Muscle layer of duodenum (tissue), 2 donors: ENCODE data around the gene TNP2.
A peak's percentile ranks its signal among the peaks of the same experiment; 100 is the strongest.

Source experiments
- H3K27ac ChIP-seq: one replicate; pipeline ENCODE4 v1.7.0; 2013; ENCODE audit warnings: mild to moderate bottlenecking, low read length
- H3K27me3 ChIP-seq: one replicate; pipeline ENCODE4 v1.7.0; 2013; ENCODE audit warnings: low read depth, mild to moderate bottlenecking, control low read depth, low read length
- H3K36me3 ChIP-seq, 2 donors: one replicate each; pipeline ENCODE4 v1.7.0; 2013; ENCODE audit warnings: low read length in 2 of 2, control low read depth in 1 of 2, mild to moderate bottlenecking in 1 of 2; ENCODE audit not compliant: insufficient read depth in 2 of 2, control insufficient read depth in 1 of 2
- H3K4me1 ChIP-seq, 2 donors: one replicate each; pipeline ENCODE4 v1.7.0; 2013; ENCODE audit warnings: low read length in 2 of 2, mild to moderate bottlenecking in 2 of 2, control low read depth in 1 of 2, moderate library complexity in 1 of 2; ENCODE audit not compliant: insufficient read depth in 2 of 2, control insufficient read depth in 1 of 2
- H3K4me3 ChIP-seq, 2 donors: one replicate each; pipeline ENCODE4 v1.7.0; 2013; ENCODE audit warnings: low read length in 2 of 2, low read depth in 1 of 2, mild to moderate bottlenecking in 1 of 2
- H3K9me3 ChIP-seq, 2 donors: one replicate each; pipeline ENCODE4 v1.7.0; 2013; ENCODE audit warnings: low read length in 2 of 2, control low read depth in 1 of 2, mild to moderate bottlenecking in 1 of 2; ENCODE audit not compliant: control insufficient read depth in 1 of 2
- donor health status: healthy.

The TNP2 gene

DNA sequence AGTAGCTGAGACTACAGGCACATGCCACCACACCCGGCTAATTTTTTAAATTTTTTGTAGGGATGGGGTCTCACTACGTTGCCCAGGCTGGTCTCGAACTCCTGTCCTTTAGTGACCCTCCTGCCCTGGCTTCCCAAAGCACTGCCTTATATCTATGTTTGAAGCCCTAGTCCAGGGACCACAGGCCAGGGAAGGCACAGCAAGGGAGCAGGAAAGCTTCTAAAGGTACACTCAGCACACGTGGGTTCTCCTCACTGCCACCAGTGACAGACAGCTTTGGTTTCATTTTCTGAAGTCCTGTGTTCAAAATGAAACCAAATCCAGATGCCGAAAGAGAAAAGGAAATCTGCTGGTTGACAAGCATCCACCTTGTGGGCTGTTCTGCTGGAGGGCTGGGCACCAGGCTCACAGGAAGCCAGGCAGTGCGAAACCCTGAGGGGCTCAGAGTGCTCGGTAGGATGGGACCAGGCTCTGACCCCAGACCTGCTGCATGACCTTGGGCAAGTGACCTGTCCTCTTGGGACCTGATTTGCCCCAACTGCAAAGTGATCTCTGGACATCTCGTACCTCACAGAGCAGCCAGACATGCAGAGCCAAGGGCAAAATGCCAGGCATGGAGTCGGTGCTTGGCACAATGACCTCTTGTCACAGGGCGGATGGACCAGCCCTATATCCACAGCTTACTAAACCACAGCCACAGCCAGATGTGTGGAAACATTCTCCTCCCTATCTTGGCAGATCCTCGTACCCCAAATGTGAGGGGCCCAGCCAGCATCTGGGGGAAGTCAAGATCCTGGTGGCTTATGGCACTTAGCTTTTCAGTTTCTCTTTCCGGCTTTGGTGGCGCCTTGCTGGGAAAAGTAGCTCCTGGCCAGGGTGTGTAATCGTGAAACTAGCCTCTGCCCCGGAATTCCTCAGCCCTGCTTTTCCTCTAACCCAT lies 10.3 kb downstream of the TNP2 start:
- no peaks in the 10 kb centered on the region for H3K36me3 ChIP-seq
- no peaks in the 10 kb centered on the region for H3K27me3 ChIP-seq
- H3K9me3 ChIP-seq = no peaks in the 10 kb centered on the region
- H3K4me1 ChIP-seq = peaks cover 6 to 21% of the 10 kb centered on the region in 2 donors
- peak overlapping the region; percentile 6 to 42 for H3K4me3 ChIP-seq
- no peak overlapping the region for H3K27ac ChIP-seq

DNA sequence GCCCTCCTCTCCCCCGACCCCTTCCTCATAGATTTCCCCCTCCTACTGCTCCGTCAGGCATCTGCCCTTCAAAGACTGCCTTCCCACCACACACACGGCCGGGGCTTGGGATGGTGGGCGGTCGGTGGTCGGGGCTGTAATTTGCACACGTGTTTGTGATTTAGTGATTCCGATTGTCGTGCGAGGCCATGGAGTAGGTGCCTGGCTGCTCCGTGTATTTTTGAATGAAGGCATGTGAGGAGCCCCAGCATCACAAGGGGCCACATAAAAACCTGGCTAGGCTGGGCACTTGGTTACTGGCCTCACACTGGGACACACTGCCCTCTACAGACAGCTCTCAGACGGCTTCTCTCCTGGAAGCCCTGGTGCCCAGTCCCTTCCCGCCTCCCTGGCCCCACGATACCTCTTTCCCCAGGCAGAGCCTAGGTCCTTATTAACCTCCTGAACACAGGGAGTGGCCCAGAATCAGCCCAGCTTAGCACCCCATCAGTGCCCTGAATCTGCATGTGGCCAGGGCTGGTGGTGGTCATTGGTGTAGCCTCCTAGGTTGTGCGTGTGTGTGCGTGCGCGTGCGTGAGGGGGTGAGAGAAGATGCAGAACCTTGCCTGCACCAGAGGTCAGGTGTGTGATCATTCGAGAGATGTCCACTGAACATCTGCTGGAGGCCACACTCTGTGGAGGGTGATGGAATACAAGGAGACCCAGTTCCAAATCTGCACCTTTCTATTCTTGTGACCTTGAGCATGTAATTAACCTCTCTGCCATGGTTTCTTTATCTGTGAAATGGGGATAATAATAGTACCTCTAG lies 11.8 kb downstream of the TNP2 start:
- H3K27ac ChIP-seq = peak overlapping the region; percentile 41
- H3K36me3 ChIP-seq = no peaks in the 10 kb centered on the region
- peak overlapping the region; percentile 68 to 81 for H3K4me3 ChIP-seq
- no peaks in the 10 kb centered on the region for H3K9me3 ChIP-seq
- no peaks in the 10 kb centered on the region for H3K27me3 ChIP-seq
- peaks cover 6 to 21% of the 10 kb centered on the region in 2 donors for H3K4me1 ChIP-seq

DNA sequence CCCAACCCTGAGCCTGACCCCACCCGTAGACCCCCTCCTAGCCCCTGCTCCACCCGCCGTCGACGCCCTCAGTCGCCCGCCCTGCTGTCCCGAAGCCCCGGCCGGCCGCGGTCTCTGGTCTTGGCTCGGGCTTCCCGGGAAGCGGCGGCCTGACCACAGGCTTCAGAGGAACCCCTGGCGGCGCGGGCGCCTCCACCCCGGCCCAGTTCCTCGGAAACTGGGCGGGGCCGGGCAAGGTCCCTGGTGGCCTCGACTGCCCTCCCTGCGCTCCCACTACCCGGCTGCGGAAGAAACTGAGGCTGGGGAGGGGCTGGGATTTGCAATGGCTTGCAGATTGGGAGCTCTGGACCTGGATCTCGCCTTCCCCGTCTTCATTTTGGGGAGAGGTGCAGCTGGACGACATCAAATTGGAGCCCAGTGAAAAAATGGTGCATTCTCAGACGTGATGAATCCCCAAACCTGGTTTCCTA lies 12.4 kb downstream of the TNP2 start:
- H3K9me3 ChIP-seq = no peaks in the 10 kb centered on the region
- H3K4me3 ChIP-seq = peak overlapping the region; percentile 68 to 81
- H3K4me1 ChIP-seq = peaks cover 6 to 21% of the 10 kb centered on the region in 2 donors

DNA sequence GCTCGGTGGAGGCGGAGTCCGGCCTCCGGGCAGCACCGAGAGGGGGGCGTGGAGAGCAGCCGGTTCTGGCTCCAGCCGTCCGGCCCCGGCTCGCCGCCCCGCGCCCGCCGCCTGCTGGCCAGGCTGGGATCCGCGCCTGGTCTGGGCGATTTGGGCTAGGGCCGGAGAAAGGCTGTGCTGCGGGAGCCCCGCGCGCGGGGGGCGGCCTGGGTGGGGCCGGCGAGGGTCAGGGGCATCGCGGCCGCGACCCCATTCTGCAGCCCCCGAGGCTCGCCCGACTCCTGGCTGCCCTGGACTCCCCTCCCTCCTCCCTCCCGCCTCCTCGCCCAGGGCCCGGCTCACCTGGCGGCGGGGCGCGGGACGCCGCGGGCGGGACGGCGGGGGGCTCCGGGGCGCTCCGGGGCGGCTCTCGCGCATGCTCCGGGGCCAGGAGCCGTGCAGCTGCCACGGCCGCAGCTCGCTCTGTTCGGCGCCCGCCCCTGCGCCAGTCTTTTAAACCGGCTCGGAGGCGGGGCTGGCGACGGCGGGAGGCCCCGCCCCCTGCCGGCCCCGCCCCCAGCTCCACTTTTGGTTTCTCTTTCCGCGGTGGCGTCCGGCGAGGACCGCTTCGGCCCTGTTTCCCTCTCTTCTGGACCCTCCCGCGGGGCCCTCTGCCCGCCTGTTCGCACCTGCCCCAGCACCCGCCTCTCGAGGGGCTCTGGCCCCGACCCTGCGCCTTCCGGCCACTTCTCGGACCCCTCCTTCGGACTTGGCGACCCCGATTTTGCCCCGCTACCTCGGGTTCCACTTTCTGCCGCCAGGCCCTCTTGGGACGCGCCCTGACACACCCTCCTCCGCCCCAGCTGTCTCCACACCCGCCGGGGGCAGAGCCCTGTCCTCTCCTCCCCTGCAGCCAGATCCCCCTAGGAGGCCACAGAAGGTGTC lies 13.1 kb downstream of the TNP2 start, which contains the start of gene SOCS1:
TSS of gene SOCS1 (minus strand) at position 468 of the 924 bp plus-strand sequence. CDS start 726 bp downstream, outside the sequence.
- no peaks in the 10 kb centered on the region for H3K9me3 ChIP-seq
- peak within 1 kb of the TSS; percentile 68 to 81 for H3K4me3 ChIP-seq
- no peaks in the 10 kb centered on the region for H3K36me3 ChIP-seq
- peak within 1 kb of the TSS; percentile 86 for H3K27ac ChIP-seq
- no peaks in the 10 kb centered on the region for H3K27me3 ChIP-seq
- peaks cover 6 to 21% of the 10 kb centered on the region in 2 donors for H3K4me1 ChIP-seq

More for the DNA sequence above, 12.4 kb downstream of the TNP2 start:
- peak overlapping the region; percentile 86 for H3K27ac ChIP-seq
- H3K36me3 ChIP-seq = no peaks in the 10 kb centered on the region
- H3K27me3 ChIP-seq = no peaks in the 10 kb centered on the region

DNA sequence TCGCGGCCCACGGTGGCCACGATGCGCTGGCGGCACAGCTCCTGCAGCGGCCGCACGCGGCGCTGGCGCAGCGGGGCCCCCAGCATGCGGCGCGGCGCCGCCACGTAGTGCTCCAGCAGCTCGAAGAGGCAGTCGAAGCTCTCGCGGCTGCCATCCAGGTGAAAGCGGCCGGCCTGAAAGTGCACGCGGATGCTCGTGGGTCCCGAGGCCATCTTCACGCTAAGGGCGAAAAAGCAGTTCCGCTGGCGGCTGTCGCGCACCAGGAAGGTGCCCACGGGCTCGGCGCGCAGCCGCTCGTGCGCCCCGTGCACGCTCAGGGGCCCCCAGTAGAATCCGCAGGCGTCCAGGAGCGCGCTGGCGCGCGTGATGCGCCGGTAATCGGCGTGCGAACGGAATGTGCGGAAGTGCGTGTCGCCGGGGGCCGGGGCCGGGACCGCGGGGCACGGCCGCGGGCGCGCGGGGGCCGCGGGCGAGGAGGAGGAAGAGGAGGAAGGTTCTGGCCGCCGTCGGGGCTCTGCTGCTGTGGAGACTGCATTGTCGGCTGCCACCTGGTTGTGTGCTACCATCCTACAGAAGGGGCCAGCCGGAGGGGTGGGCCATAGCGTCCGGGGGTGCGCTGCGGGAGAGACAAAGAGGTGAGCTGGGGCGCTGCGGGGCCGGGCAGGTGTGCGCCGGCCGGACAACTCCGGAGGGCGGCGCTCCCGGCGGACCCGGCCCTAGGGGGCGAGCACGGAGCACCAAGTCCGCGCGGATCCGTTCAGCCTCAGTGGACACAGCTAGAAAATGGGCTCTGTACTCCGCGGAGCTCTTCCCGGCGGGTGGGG lies 14.0 kb downstream of the TNP2 start:
- H3K4me3 ChIP-seq = peak overlapping the region; percentile 52 to 81
- H3K27ac ChIP-seq = no peak overlapping the region
- H3K36me3 ChIP-seq = no peaks in the 10 kb centered on the region
- no peaks in the 10 kb centered on the region for H3K9me3 ChIP-seq
- peaks cover 6 to 21% of the 10 kb centered on the region in 2 donors for H3K4me1 ChIP-seq
- H3K27me3 ChIP-seq = no peaks in the 10 kb centered on the region

- Histone ChIP-seq H3K4me1 (peaks cover 4 to 20% of the 10 kb centered on the region in 2 donors), H3K36me3 (no peaks in the 10 kb centered on the region), H3K4me3 (peak overlapping the region; percentile 52 to 81), H3K27me3 (no peaks in the 10 kb centered on the region), H3K27ac (no peak overlapping the region), H3K9me3 (no peaks in the 10 kb centered on the region)
These were observed 14.9 kb downstream of the TNP2 start for GRCh38 chr16:11253995-11254912.

DNA sequence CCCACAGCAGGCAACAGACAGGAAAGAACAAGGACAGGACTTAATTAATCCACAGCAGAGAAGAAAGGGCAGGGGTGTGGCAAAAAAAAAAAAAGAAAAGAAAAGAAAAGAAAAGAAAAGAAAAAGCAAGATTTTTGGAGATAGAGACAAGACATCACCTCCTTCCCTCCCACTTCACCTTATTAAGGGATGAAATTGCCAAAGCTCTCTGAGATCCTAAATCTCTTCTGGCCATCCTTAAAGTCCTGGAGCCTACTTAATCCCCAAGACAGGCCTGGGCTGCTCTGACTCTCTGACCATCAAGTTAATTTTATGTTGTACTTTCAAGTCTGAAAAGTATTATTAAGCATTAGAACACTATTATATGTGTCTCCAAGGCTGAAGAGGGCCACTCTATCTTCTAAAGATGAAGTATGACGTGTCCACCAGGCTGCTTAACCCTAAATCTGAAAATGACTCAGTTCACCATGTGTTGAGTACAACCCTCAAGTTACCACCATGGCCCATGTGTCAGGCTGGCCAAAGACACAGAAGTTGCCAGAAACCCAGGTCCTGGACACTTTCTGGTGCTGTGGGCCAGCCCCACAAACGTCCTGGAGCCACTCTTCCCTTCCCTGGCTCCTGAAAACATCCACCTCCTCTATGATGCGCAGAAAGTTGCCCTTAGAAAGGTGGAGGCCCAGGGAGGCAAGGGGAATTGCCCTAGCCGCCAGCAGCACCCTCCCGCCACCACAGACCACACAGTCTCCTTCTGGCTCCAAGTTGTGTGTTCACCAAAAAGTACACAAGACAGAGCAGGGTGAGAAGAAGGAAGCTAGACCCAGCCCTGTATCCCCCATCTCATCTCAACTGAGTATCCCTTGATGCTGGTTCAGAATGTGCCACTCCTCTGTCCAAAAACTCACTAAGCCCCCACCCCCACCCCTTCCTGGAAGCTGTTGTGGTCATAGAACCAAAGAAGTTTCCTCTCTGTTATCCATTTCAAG lies 15.8 kb downstream of the TNP2 start:
- H3K27ac ChIP-seq = peak overlapping the region; percentile 16
- H3K9me3 ChIP-seq = no peaks in the 10 kb centered on the region
- H3K4me3 ChIP-seq = peak overlapping the region in 1 of 2 donors; percentile 39
- no peaks in the 10 kb centered on the region for H3K36me3 ChIP-seq
- H3K4me1 ChIP-seq = peaks cover 0 to 15% of the 10 kb centered on the region in 2 donors
- H3K27me3 ChIP-seq = no peaks in the 10 kb centered on the region

- peaks cover 0 to 15% of the 10 kb centered on the region in 2 donors for H3K4me1 ChIP-seq
These were observed 16.6 kb downstream of the TNP2 start for GRCh38 chr16:11252482-11252931.

More at GRCh38 chr16:11252482-11252931, 16.6 kb downstream of the TNP2 start:
- no peaks in the 10 kb centered on the region for H3K27me3 ChIP-seq
- H3K4me3 ChIP-seq = no peak overlapping the region
- H3K9me3 ChIP-seq = no peaks in the 10 kb centered on the region
- no peak overlapping the region for H3K27ac ChIP-seq
- H3K36me3 ChIP-seq = no peaks in the 10 kb centered on the region
